BJ (cell line): ENCODE results near the gene RALGAPA2. TPM values are rescaled to one million over a fixed set of nuclear protein-coding genes. Genes with fewer than 3 reads are reported as not detected.

ENCODE experiments used
- CTCF ChIA-PET: fragments of 350-600 bp; formaldehyde crosslinking; extraction: SDS; loops from one replicate; lab custom pipeline; 2021; ENCODE audit warnings: antibody characterized with exemption, inconsistent platforms; lab: Yijun Ruan, JAX
- POLR2A ChIA-PET: fragments of 300-600 bp; sonication (Branson Sonifier 250); formaldehyde crosslinking; extraction: SDS; loops from one replicate; lab custom pipeline; 2021; ENCODE audit warnings: antibody characterized with exemption; lab: Charles Lee
- DNase-seq: peaks from one replicate; pipeline ENCODE4 v3.0.0-alpha.2; 2011; ENCODE audit warnings: low read depth
- H3K27me3 ChIP-seq: 2 replicates; pipeline ENCODE4 v1.6.0; 2011; ENCODE audit warnings: low read length; ENCODE audit not compliant: control insufficient read depth, insufficient read depth
- H3K36me3 ChIP-seq: 2 replicates; pipeline ENCODE4 v1.5.1; 2011; ENCODE audit warnings: low read length; ENCODE audit not compliant: control insufficient read depth, insufficient read depth
- H3K4me3 ChIP-seq: 2 replicates; pipeline ENCODE4 v1.5.1; 2011; ENCODE audit warnings: low read depth, mild to moderate bottlenecking, control low read depth, low read length
- polyA plus RNA-seq: library from polyadenylated mRNA; depleted of rRNA; stranded (reverse); fragments of >200 nt; gene quantifications from 2 replicates; pipeline ENCODE4 v1.2.3, GENCODE V29; 2011
- TF ChIP-seq, protein P1 (sequence below): IDR thresholded peaks from 2 replicates; pipeline ENCODE4 v1.5.1; 2011; ENCODE audit warnings: low read depth, mild to moderate bottlenecking, control low read depth, inconsistent platforms, low read length, moderate library complexity; ENCODE audit not compliant: insufficient read depth

The RALGAPA2 gene
- polyA plus RNA-seq, 1 experiment, result 1.4 TPM

DNA sequence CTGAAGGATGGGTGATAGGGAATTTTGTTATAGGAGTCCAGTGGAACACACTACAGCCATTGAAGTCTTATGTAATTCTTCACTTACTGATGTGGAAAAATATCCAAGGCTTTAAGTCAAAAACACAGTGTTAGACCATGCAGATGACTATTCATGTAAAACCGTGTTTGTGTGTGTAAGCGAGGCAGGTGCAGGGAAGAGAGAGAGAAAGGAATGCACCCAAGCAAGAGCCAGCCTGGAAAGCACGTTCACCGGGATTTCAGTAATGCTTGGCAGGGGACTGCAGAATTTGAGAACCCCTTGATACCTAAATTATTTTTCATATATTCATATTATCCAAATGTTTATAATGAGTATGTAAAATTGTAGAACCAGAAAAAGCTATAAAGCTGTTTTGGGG, 17.9 kb downstream of the RALGAPA2 start:
- no peak overlapping the region for H3K4me3 ChIP-seq
- no peaks in the 10 kb centered on the region for H3K36me3 ChIP-seq

DNA sequence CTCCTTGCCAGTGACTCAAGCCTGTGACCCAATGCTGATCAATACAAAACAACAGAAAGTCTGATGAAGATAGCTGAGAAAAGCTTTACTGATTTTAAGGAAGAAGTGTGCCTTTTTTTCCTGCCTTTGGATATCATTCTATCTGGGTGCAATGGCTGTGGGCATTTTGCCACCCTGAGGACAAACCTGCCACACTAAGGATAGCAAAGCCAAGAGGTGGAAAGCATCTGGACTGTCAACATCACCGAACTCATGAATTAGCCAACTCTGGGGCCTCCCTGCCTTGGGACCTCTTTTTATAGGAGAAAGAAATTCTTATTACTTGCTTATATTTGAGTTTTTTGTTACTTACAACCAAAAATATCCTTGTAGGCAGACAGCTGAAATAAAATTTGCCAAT, 19.9 kb downstream of the RALGAPA2 start:
- no peak for DNase-seq
- ChIA-PET POLR2A (no interaction called here), CTCF (interaction anchor here (1.8 kb wide), 1 partner anchor 16 kb away, joined by 4 read pairs; no protein-coding TSS in a partner anchor)
- TF ChIP-seq, protein P1, sequence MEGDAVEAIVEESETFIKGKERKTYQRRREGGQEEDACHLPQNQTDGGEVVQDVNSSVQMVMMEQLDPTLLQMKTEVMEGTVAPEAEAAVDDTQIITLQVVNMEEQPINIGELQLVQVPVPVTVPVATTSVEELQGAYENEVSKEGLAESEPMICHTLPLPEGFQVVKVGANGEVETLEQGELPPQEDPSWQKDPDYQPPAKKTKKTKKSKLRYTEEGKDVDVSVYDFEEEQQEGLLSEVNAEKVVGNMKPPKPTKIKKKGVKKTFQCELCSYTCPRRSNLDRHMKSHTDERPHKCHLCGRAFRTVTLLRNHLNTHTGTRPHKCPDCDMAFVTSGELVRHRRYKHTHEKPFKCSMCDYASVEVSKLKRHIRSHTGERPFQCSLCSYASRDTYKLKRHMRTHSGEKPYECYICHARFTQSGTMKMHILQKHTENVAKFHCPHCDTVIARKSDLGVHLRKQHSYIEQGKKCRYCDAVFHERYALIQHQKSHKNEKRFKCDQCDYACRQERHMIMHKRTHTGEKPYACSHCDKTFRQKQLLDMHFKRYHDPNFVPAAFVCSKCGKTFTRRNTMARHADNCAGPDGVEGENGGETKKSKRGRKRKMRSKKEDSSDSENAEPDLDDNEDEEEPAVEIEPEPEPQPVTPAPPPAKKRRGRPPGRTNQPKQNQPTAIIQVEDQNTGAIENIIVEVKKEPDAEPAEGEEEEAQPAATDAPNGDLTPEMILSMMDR, result no peak
- Histone ChIP-seq H3K4me3 (no peak overlapping the region), H3K36me3 (no peaks in the 10 kb centered on the region), H3K27me3 (no peaks in the 10 kb centered on the region)

More for the DNA sequence above, 17.9 kb downstream of the RALGAPA2 start:
- no peaks in the 10 kb centered on the region for H3K27me3 ChIP-seq
- ChIA-PET CTCF (no interaction called here), POLR2A (no interaction called here)
- TF ChIP-seq, protein P1, result no peak
- no peak for DNase-seq

- no peak for DNase-seq
- Histone ChIP-seq H3K27me3 (no peaks in the 10 kb centered on the region), H3K36me3 (no peaks in the 10 kb centered on the region), H3K4me3 (no peak overlapping the region)
- POLR2A ChIA-PET, result no interaction called here
- CTCF ChIA-PET, result interaction anchor here (1.8 kb wide), 1 partner anchor 15 kb away, joined by 4 read pairs; no protein-coding TSS in a partner anchor
- TF ChIP-seq, protein P1, result no peak
These were observed 20.8 kb downstream of the RALGAPA2 start for GRCh38 chr20:20691477-20692235.

GRCh38 chr20:20690676-20691476, 21.6 kb downstream of the RALGAPA2 start:
- TF ChIP-seq, protein P1, result no peak
- ChIA-PET POLR2A (no interaction called here), CTCF (no interaction called here)
- DNase-seq, result no peak
- H3K27me3 ChIP-seq, result no peaks in the 10 kb centered on the region
- no peak overlapping the region for H3K4me3 ChIP-seq
- no peaks in the 10 kb centered on the region for H3K36me3 ChIP-seq

- no peak overlapping the region for H3K4me3 ChIP-seq
- H3K36me3 ChIP-seq, result no peaks in the 10 kb centered on the region
- TF ChIP-seq, protein P1, result no peak
- no peak for DNase-seq
- POLR2A ChIA-PET, result no interaction called here
- CTCF ChIA-PET, result interaction anchor here (0.6 kb wide), 1 partner anchor 10 kb away, joined by 5 read pairs; no protein-coding TSS in a partner anchor
- H3K27me3 ChIP-seq, result no peaks in the 10 kb centered on the region
These were observed 25.1 kb downstream of the RALGAPA2 start for GRCh38 chr20:20687319-20687718.
